Measurements from ENCODE around the gene ITGAL.

ITGAL gene

DNA sequence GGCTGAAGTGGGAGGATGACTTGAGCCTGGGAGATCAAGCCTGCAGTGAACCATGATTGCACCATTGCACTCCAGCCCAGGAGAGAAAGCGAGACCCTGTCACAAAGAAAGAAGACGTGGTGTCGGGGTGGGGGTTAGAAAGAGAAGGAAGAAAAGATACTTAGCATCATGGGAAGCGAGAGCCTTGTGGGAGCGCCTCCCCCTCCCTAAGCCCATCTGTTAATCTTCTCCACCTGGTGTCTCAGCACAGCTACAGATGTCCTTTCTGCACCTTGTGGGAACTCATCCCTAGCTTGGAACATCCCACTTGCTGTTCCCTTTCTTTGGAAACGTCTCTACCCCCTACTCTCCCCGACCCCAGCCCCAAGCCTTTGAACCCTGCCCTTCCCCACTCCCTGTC, 93.0 kb downstream of the ITGAL start:
- in situ Hi-C loops (cut with MboI; ENCODE audit: low sequenced_read_pairs, unreplicated experiment): no loop called here
- TF ChIP-seq, protein P1, sequence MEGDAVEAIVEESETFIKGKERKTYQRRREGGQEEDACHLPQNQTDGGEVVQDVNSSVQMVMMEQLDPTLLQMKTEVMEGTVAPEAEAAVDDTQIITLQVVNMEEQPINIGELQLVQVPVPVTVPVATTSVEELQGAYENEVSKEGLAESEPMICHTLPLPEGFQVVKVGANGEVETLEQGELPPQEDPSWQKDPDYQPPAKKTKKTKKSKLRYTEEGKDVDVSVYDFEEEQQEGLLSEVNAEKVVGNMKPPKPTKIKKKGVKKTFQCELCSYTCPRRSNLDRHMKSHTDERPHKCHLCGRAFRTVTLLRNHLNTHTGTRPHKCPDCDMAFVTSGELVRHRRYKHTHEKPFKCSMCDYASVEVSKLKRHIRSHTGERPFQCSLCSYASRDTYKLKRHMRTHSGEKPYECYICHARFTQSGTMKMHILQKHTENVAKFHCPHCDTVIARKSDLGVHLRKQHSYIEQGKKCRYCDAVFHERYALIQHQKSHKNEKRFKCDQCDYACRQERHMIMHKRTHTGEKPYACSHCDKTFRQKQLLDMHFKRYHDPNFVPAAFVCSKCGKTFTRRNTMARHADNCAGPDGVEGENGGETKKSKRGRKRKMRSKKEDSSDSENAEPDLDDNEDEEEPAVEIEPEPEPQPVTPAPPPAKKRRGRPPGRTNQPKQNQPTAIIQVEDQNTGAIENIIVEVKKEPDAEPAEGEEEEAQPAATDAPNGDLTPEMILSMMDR (IDR thresholded peaks at IDR 0.05; ENCODE audit: borderline replicate concordance, control extremely low read depth, extremely low read depth, insufficient read depth, missing control alignments): no peak
- DNase-seq (ENCODE audit: low spot score): no peak

DNA sequence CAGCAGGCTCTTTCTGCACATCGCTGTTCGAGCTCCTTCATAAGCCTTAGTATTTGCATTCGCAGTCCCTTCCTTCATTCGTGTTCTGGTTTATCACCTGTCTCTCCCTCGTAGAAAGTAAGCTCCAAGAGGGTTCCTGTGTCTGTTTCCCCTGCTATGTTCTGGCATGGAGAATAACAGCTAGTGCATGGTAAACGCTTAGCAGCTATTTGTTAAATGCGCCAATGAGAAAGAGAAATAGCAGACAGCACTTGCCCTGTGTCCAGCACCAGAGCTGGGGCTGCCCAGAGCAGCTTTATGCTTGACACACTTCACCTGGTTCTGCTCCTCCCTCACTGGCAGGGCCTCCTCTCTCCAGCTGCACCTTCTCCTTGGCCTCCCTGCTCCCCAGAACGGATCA, 93.4 kb downstream of the ITGAL start:
- in situ Hi-C loops (cut with MboI; ENCODE audit: low sequenced_read_pairs, unreplicated experiment): no loop called here
- no peak for DNase-seq (ENCODE audit: low spot score)
- TF ChIP-seq, protein P1 (IDR thresholded peaks at IDR 0.05; ENCODE audit: borderline replicate concordance, control extremely low read depth, extremely low read depth, insufficient read depth, missing control alignments): no peak

- in situ Hi-C loops (cut with MboI; ENCODE audit: low sequenced_read_pairs, unreplicated experiment): no loop called here
- TF ChIP-seq, protein P1 (IDR thresholded peaks at IDR 0.05; ENCODE audit: borderline replicate concordance, control extremely low read depth, extremely low read depth, insufficient read depth, missing control alignments): no peak
- no peak for DNase-seq (ENCODE audit: low spot score)
These were observed 94.0 kb downstream of the ITGAL start for GRCh38 chr16:30566531-30566930.

GRCh38 chr16:30567160-30567990, 94.8 kb downstream of the ITGAL start:
- in situ Hi-C loops (cut with MboI; ENCODE audit: low sequenced_read_pairs, unreplicated experiment): no loop called here
- no peak for DNase-seq (ENCODE audit: low spot score)
- TF ChIP-seq, protein P1 (IDR thresholded peaks at IDR 0.05; ENCODE audit: borderline replicate concordance, control extremely low read depth, extremely low read depth, insufficient read depth, missing control alignments): no peak

GRCh38 chr16:30567991-30568638, 95.6 kb downstream of the ITGAL start:
- DNase-seq (ENCODE audit: low spot score): peak; percentile 60
- TF ChIP-seq, protein P1 (IDR thresholded peaks at IDR 0.05; ENCODE audit: borderline replicate concordance, control extremely low read depth, extremely low read depth, insufficient read depth, missing control alignments): no peak
- in situ Hi-C loops (cut with MboI; ENCODE audit: low sequenced_read_pairs, unreplicated experiment): no loop called here

- in situ Hi-C loops (cut with MboI; ENCODE audit: low sequenced_read_pairs, unreplicated experiment): no loop called here
- no peak for DNase-seq (ENCODE audit: low spot score)
- TF ChIP-seq, protein P1 (IDR thresholded peaks at IDR 0.05; ENCODE audit: borderline replicate concordance, control extremely low read depth, extremely low read depth, insufficient read depth, missing control alignments): no peak
These were observed 96.7 kb downstream of the ITGAL start for GRCh38 chr16:30569281-30569680.
